ENCODE results near the gene GTF3C5.
"Not testable (repeated sequence)": the region's sequence is repeated elsewhere in the genome, so short reads cannot be mapped to it uniquely, and the experiment has no call there.

GTF3C5 gene

DNA sequence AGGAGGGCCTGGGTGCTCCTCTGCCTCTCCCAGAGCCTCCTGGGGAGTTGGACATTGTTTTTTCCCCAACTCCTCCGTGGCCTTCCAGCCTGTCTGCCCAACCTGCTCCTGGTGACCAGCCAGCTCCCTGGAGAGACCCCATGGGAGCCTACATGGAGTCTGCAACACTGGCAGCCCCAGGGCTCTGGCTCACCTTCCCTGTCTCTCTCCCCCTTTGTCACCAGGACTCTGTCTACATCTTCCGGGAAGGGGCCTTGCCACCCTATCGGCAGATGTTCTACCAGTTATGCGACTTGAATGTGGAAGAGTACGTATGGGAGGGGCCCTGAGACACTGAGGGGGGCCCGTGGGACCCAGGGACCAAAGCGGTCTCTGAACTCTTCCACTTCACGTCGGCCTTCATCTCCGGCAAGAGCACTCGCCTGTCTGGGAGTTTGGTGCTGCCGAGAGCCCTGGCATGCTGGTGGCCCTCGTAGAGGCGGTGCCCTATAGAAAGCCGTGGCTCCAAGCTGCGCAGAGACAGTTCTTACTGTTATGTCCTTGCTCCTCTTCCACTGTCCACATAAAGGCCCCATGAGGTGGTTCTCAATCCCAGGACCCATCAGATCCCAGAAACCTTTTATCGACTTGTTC is 25.1 kb downstream of the GTF3C5 start:
- DNase-seq = no peak

- no peak for DNase-seq
Observed at GRCh38 chr9:133056533-133056932, 25.7 kb downstream of the GTF3C5 start.

GRCh38 chr9:133057006-133057405 is 26.2 kb downstream of the GTF3C5 start:
- DNase-seq = no peak

DNA sequence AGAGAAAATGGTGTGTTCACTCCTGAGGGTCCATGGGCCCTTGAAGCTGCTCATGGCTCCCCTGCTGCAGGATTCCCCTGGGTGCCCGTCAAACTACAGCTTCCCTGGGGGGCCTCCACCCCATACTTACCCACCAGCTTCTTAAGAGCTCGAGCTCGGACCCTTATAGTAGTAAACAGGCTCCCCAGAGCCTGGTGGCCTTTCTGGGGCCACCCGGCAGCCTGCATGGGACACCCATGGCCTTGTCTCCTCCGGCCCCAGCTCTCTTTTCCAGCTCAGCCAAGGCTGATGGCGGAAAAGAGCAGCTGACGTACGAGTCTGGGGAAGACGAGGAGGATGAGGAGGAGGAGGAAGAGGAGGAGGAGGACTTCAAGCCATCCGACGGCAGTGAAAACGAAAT is 26.8 kb downstream of the GTF3C5 start:
- no peak for DNase-seq

GRCh38 chr9:133058071-133058470 is 27.3 kb downstream of the GTF3C5 start:
- DNase-seq = no peak

GRCh38 chr9:133058550-133059320 is 27.9 kb downstream of the GTF3C5 start:
- DNase-seq = no peak

DNA sequence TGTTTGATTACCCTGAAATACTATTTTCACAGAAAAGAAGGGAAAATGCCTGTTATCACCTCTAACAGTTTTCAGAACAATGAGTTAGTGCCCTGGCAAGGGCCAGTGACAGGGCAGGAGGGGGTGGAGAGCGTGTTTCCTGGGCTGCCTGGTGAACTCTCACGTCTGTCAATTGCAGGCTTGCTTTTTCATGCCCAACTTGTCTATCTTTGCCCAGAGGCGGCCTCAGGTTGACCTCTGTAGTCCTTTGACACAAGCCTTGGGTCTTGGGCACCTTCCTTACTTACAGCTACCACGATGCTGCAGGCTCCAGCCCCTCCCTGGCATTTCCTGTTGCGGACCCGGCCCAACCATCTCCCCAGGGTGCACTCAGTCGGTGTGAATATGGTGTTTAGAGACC is 28.8 kb downstream of the GTF3C5 start:
- DNase-seq = no peak

DNA sequence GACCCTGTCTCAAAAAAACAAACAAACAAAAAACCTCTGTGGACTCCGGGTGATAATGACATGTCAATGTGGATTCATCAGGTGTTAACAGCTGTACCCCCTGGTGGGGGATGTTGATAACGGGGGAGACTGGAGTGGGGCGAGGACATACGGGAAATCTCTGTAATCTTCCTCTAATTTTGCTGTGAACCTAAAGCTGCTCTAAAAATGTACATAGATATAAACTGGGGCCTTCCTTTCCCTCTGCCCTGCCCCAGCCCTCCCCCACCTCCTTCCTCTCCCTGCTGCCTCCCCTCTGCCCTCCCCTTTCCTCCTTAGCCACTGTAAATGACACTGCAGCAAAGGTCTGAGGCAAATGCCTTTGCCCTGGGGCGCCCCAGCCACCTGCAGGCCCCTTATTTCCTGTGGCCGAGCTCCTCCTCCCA is 29.6 kb downstream of the GTF3C5 start:
- no peak for DNase-seq

DNA sequence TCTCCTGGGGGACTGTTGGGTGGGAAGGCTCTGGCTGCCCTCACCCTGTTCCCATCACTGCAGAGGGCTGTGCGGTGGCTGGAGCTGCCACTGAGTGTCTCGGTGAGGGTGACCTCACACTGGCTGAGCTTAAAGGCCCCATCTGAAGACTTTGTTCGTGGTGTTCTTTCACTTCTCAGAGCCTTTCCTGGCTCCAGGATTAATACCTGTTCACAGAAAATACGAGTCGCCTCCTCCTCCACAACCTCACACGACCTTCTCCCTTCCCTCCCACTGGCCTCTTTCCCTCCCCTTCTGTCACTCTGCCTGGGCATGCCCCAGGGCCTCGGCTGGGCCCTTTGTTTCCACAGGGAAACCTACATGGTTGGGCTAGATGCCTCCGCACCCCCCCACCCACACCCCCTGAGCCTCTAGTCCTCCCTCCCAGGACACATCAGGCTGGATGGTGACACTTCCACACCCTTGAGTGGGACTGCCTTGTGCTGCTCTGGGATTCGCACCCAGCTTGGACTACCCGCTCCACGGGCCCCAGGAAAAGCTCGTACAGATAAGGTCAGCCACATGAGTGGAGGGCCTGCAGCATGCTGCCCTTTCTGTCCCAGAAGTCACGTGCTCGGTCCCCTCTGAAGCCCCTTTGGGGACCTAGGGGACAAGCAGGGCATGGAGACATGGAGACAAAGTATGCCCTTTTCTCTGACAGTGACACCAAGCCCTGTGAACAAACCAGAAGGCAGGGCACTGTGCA is 30.4 kb downstream of the GTF3C5 start:
- DNase-seq = not testable (repeated sequence)

DNA sequence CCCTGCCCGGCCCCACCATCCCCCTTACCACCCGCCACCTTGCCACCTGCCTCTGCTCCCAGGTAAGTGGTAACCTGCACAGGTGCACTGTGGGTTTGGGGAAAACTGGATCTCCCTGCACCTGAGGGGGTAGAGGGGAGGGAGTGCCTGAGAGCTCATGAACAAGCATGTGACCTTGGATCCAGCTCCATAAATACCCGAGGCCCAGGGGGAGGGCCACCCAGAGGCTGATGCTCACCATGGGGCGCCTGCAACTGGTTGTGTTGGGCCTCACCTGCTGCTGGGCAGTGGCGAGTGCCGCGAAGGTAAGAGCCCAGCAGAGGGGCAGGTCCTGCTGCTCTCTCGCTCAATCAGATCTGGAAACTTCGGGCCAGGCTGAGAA is 31.0 kb downstream of the GTF3C5 start, which contains the start of gene CEL:
Gene CEL (plus strand): TSS at position 218 of the 382 bp plus-strand sequence. CDS start 22 bp downstream, at position 240.
- not testable (repeated sequence) for DNase-seq

GRCh38 chr9:133062569-133062968 is 31.8 kb downstream of the GTF3C5 start:
- not testable (repeated sequence) for DNase-seq

DNA sequence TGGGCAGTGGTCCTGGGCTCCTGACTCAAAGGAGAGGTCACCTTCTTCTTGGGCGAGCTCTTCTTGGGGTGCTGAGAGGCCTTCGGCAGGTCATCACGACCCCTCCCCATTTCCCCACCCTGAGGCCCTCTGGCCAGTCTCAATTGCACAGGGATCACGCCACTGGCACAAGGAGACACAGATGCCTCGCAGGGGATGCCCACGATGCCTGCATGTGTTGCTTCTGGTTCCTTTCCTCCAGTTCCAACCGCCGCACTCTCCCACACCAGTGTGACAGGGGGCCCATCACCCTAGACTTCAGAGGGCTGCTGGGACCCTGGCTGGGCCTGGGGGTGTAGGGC is 32.3 kb downstream of the GTF3C5 start:
- DNase-seq = no peak

DNA sequence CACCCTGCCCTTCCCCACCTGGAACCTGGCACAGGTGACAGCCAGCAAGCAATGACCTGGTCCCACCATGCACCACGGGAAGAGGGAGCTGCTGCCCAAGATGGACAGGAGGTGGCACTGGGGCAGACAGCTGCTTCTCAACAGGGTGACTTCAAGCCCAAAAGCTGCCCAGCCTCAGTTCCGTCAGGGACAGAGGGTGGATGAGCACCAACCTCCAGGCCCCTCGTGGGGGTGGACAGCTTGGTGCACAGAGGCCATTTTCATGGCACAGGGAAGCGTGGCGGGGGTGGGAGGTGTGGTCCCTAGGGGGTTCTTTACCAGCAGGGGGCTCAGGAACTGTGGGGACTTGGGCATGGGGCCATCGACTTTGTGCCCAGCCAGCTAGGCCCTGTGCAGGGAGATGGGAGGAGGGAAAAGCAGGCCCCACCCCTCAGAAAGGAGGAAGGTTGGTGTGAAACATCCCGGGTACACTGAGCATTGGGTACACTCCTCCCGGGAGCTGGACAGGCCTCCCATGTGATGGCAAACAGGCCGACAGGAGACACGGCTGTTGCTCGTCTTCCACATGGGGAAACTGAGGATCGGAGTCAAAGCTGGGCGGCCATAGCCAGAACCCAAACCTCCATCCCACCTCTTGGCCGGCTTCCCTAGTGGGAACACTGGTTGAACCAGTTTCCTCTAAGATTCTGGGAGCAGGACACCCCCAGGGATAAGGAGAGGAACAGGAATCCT is 32.9 kb downstream of the GTF3C5 start:
- no peak for DNase-seq

GRCh38 chr9:133064241-133065069 is 33.7 kb downstream of the GTF3C5 start:
- no peak for DNase-seq

DNA sequence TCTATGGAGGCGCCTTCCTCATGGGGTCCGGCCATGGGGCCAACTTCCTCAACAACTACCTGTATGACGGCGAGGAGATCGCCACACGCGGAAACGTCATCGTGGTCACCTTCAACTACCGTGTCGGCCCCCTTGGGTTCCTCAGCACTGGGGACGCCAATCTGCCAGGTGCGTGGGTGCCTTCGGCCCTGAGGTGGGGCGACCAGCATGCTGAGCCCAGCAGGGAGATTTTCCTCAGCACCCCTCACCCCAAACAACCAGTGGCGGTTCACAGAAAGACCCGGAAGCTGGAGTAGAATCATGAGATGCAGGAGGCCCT is 34.2 kb downstream of the GTF3C5 start:
- no peak for DNase-seq

GRCh38 chr9:133066181-133066983 is 35.6 kb downstream of the GTF3C5 start:
- DNase-seq = no peak

DNA sequence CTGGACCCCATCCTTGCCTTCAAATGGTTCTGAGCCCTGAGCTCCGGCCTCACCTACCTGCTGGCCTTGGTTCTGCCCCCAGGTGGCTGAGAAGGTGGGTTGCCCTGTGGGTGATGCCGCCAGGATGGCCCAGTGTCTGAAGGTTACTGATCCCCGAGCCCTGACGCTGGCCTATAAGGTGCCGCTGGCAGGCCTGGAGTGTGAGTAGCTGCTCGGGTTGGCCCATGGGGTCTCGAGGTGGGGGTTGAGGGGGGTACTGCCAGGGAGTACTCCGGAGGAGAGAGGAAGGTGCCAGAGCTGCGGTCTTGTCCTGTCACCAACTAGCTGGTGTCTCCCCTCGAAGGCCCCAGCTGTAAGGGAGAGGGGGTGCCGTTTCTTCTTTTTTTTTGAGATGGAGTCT is 36.2 kb downstream of the GTF3C5 start:
- no peak for DNase-seq

DNA sequence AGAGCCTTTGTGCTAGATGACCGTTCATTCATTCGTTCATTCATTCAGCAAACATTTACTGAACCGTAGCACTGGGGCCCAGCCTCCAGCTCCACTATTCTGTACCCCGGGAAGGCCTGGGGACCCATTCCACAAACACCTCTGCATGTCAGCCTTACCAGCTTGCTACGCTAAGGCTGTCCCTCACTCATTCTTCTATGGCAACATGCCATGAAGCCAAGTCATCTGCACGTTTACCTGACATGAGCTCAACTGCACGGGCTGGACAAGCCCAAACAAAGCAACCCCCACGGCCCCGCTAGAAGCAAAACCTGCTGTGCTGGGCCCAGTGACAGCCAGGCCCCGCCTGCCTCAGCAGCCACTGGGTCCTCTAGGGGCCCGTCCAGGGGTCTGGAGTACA is 37.0 kb downstream of the GTF3C5 start:
- no peak for DNase-seq

GRCh38 chr9:133068431-133068830 is 37.6 kb downstream of the GTF3C5 start:
- not testable (repeated sequence) for DNase-seq

- DNase-seq = not testable (repeated sequence)
Observed at GRCh38 chr9:133070500-133070961, 39.7 kb downstream of the GTF3C5 start.

DNA sequence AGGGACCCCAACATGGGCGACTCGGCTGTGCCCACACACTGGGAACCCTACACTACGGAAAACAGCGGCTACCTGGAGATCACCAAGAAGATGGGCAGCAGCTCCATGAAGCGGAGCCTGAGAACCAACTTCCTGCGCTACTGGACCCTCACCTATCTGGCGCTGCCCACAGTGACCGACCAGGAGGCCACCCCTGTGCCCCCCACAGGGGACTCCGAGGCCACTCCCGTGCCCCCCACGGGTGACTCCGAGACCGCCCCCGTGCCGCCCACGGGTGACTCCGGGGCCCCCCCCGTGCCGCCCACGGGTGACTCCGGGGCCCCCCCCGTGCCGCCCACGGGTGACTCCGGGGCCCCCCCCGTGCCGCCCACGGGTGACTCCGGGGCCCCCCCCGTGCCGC is 40.2 kb downstream of the GTF3C5 start:
- not testable (repeated sequence) for DNase-seq
